OCI-LY1 (cell line): Measurements from ENCODE around the gene TRIM63.

Experiments used
- EZH2 ChIP-seq: fragments of 200-600 bp; sonication (generic), shearing (Covaris generic); IDR thresholded peaks from 2 replicates; pipeline ENCODE4 v1.8.0; 2017; ENCODE audit warnings: borderline replicate concordance, mixed run types, mild to moderate bottlenecking, antibody characterized with exemption, low read length, moderate library complexity, mixed read lengths
- TF ChIP-seq, protein P1 (sequence below): fragments of 200-600 bp; sonication (generic), shearing (Covaris generic); IDR thresholded peaks from 2 replicates; pipeline ENCODE4 v1.5.1; 2017; ENCODE audit warnings: mild to moderate bottlenecking, antibody characterized with exemption, low read length, moderate library complexity, mixed read lengths

DNA sequence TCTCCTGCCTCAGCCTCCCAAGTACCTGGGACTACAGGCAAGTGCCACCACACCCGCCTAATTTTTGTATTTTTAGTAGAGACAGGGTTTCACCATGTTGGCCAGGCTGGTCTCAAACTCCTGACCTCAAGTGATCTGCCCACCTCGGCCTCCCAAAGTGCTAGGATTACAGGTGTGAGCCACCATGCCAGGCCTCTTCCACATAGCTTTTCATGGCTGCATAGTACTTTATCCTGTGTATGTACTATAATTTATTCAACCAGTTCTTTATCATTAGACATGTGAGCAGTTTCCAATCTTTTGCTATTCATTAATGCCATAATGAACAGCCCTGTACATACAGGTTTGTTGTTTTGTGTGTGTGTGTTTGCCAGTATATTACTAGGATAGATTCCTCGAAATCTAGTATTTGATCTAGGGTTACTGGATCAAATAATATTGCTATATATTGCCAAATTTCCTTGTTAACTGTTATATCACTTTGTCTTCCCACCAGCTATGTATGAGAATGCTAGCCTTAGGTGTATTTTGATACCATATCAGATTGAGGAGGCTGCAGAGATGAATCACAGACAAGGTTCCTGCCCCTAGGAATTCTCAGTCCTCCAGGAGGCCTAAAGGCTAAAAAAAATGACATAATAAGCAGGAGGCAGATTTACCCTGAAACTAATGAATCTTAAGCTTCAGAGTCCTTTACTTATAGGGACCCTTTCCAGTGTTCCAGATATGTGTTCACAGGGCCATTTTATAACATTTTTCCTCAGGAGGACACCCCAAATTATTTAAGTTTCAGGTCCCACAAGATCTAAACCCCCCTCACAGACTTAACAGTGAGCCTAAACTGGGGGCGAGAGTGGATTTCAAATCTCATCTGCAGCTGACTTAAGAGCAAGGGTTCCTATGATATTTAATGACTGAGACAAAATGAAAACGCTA is 42.1 kb upstream of the TRIM63 start:
- TF ChIP-seq, protein P1, sequence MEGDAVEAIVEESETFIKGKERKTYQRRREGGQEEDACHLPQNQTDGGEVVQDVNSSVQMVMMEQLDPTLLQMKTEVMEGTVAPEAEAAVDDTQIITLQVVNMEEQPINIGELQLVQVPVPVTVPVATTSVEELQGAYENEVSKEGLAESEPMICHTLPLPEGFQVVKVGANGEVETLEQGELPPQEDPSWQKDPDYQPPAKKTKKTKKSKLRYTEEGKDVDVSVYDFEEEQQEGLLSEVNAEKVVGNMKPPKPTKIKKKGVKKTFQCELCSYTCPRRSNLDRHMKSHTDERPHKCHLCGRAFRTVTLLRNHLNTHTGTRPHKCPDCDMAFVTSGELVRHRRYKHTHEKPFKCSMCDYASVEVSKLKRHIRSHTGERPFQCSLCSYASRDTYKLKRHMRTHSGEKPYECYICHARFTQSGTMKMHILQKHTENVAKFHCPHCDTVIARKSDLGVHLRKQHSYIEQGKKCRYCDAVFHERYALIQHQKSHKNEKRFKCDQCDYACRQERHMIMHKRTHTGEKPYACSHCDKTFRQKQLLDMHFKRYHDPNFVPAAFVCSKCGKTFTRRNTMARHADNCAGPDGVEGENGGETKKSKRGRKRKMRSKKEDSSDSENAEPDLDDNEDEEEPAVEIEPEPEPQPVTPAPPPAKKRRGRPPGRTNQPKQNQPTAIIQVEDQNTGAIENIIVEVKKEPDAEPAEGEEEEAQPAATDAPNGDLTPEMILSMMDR, result no peak
- no peak for TF ChIP-seq EZH2
